Right ventricle myocardium superior (tissue), 1 donor: ENCODE data around the gene LOXL1. TPM values are rescaled to one million over a fixed set of nuclear protein-coding genes. Genes with fewer than 3 reads are reported as not detected.
"Not testable (repeated sequence)": the region's sequence is repeated elsewhere in the genome, so short reads cannot be mapped to it uniquely, and the experiment has no call there.

Experiments
- ATAC-seq: fragments of 200-7000 bp; cut with Tn5 transposase; one replicate; pipeline ENCODE4 v1.9.1; 2020; ENCODE audit warnings: mild to moderate bottlenecking; ENCODE audit not compliant: poor library complexity
- DNase-seq: peaks from one replicate; pipeline ENCODE4 v3.0.0-alpha.2; 2020
- intact Hi-C: fragments of 100-400 bp; cut with DNase I; formaldehyde crosslinking; loops from one replicate; pipeline ENCODE4 v1.11.2; 2022
- total RNA-seq: library from RNA; stranded (reverse); fragmentation: NEBNext Ultra II Directional; extraction: Animal tissue kit (Norgen Biotek cat#: 25700); gene quantifications from one replicate; pipeline ENCODE4 v1.2.1, GENCODE V29; 2021
- donor health status: DM: no; HTN: yes; CAD: no; lungs with severe emphysema.

LOXL1 gene
- total RNA-seq, 1 donor from 2014 or later: 14.6 TPM

GRCh38 chr15:73959801-73960200, 33.5 kb downstream of the LOXL1 start:
- intact Hi-C loops: no loop called here
- ATAC-seq (no peak), DNase-seq (no peak)

- intact Hi-C loops, DNase-seq, ATAC-seq: not testable (repeated sequence)
Measured at GRCh38 chr15:73960472-73961070, 34.3 kb downstream of the LOXL1 start.

- intact Hi-C loops: no loop called here
- no peak for ATAC-seq
- DNase-seq: no peak
Measured at GRCh38 chr15:73962433-73962832, 36.2 kb downstream of the LOXL1 start.

- intact Hi-C loops: loop anchor here (5.0 kb wide), 1 partner anchor 88 kb away; no protein-coding TSS in a partner anchor
- peak; percentile 91 for DNase-seq
Measured at GRCh38 chr15:73964736-73965093, 38.5 kb downstream of the LOXL1 start.

GRCh38 chr15:73965094-73965757, 39.0 kb downstream of the LOXL1 start:
- no peak for DNase-seq
- ATAC-seq: peak; percentile 26
- intact Hi-C loops: loop anchor here (5.0 kb wide), 1 partner anchor 87 kb away; no protein-coding TSS in a partner anchor

More at GRCh38 chr15:73964736-73965093, 38.5 kb downstream of the LOXL1 start:
- ATAC-seq: peak; percentile 95

- intact Hi-C loops: loop anchor here (5.0 kb wide), 1 partner anchor 87 kb away; no protein-coding TSS in a partner anchor
- ATAC-seq: no peak
Measured at GRCh38 chr15:73965758-73966113, 39.5 kb downstream of the LOXL1 start.

GRCh38 chr15:73968461-73968860, 42.2 kb downstream of the LOXL1 start:
- intact Hi-C loops: loop anchor here (5.0 kb wide), 1 partner anchor 84 kb away; no protein-coding TSS in a partner anchor
- DNase-seq (no peak), ATAC-seq (no peak)

More at GRCh38 chr15:73965758-73966113, 39.5 kb downstream of the LOXL1 start:
- DNase-seq: no peak

GRCh38 chr15:73969151-73969759, 43.0 kb downstream of the LOXL1 start:
- intact Hi-C loops: loop anchor here (5.0 kb wide), 1 partner anchor 83 kb away; no protein-coding TSS in a partner anchor
- DNase-seq (no peak), ATAC-seq (no peak)

- ATAC-seq (peak; percentile 95), DNase-seq (peak; percentile 90)
- intact Hi-C loops: loop anchor here (5.0 kb wide), 1 partner anchor 64 kb away; no protein-coding TSS in a partner anchor
Measured at GRCh38 chr15:73972984-73973682, 46.9 kb downstream of the LOXL1 start.

- intact Hi-C loops: loop anchor here (5.0 kb wide), 1 partner anchor 64 kb away; no protein-coding TSS in a partner anchor
- ATAC-seq, DNase-seq: not testable (repeated sequence)
Measured at GRCh38 chr15:73973683-73974200, 47.5 kb downstream of the LOXL1 start.

- ATAC-seq, DNase-seq, intact Hi-C loops: not testable (repeated sequence)
Measured at GRCh38 chr15:73975440-73976125, 49.3 kb downstream of the LOXL1 start.

- DNase-seq (no peak), ATAC-seq (no peak)
- intact Hi-C loops: no loop called here
Measured at GRCh38 chr15:73978896-73979295, 52.6 kb downstream of the LOXL1 start.

GRCh38 chr15:73979636-73980035, 53.4 kb downstream of the LOXL1 start:
- DNase-seq: no peak
- intact Hi-C loops: no loop called here
- no peak for ATAC-seq

GRCh38 chr15:73981761-73982221, 55.5 kb downstream of the LOXL1 start:
- ATAC-seq (no peak), DNase-seq (no peak)
- intact Hi-C loops: no loop called here

- ATAC-seq: peak; percentile 91
- intact Hi-C loops: no loop called here
- DNase-seq: peak; percentile 93
Measured at GRCh38 chr15:73982222-73982962, 56.1 kb downstream of the LOXL1 start.

- DNase-seq: peak; percentile 77
- intact Hi-C loops: no loop called here
- peak; percentile 69 for ATAC-seq
Measured at GRCh38 chr15:73983211-73983727, 57.0 kb downstream of the LOXL1 start.

- ATAC-seq: no peak
- intact Hi-C loops: no loop called here
- DNase-seq: no peak
Measured at GRCh38 chr15:73983773-73984172, 57.5 kb downstream of the LOXL1 start.
